KMS-11 (cell line): Measurements from ENCODE around the gene MAP3K8.

Experiments
- H2AFZ ChIP-seq: fragments of 200-600 bp; sonication (generic); 2 replicates; pipeline ENCODE4 v1.6.1; 2016; ENCODE audit warnings: antibody characterized with exemption, mixed run types, low read depth
- H3K27ac ChIP-seq: fragments of 200-600 bp; sonication (generic); 2 replicates; pipeline ENCODE4 v1.6.1; 2016; ENCODE audit warnings: mild to moderate bottlenecking, mixed run types
- H3K27me3 ChIP-seq: fragments of 200-600 bp; sonication (generic); 2 replicates; pipeline ENCODE4 v1.6.1; 2017; ENCODE audit warnings: mild to moderate bottlenecking, low read depth, mixed run types, moderate library complexity; ENCODE audit not compliant: insufficient read depth
- H3K36me3 ChIP-seq: fragments of 200-600 bp; sonication (generic); 2 replicates; pipeline ENCODE4 v1.6.1; 2017; ENCODE audit warnings: mild to moderate bottlenecking, mixed run types; ENCODE audit not compliant: insufficient read depth
- H3K4me1 ChIP-seq: fragments of 200-600 bp; sonication (generic); 2 replicates; pipeline ENCODE4 v1.6.1; 2016; ENCODE audit warnings: mild to moderate bottlenecking, low read depth, mixed run types; ENCODE audit not compliant: poor library complexity, severe bottlenecking
- H3K4me2 ChIP-seq: fragments of 200-600 bp; sonication (generic); 2 replicates; pipeline ENCODE4 v1.7.0; 2016; ENCODE audit warnings: mild to moderate bottlenecking, mixed run types
- H3K4me3 ChIP-seq: fragments of 200-600 bp; sonication (generic); IDR thresholded peaks from 2 replicates; pipeline ENCODE4 v1.6.1; 2017; ENCODE audit warnings: low read depth, low read length, mixed read lengths; ENCODE audit not compliant: insufficient read depth
- H3K79me2 ChIP-seq: fragments of 200-600 bp; sonication (generic); 2 replicates; pipeline ENCODE4 v1.6.1; 2016; ENCODE audit warnings: low read depth, mixed run types; ENCODE audit not compliant: insufficient read depth
- H3K9ac ChIP-seq: fragments of 200-600 bp; sonication (generic); 2 replicates; pipeline ENCODE4 v1.6.1; 2016; ENCODE audit warnings: mild to moderate bottlenecking, mixed run types
- H4K20me1 ChIP-seq: fragments of 200-600 bp; sonication (generic); 2 replicates; pipeline ENCODE4 v1.6.1; 2016; ENCODE audit warnings: mild to moderate bottlenecking, mixed run types; ENCODE audit not compliant: insufficient read depth
- CTCF ChIP-seq: fragments of 200-600 bp; sonication (generic); conservative IDR thresholded peaks from 2 replicates; pipeline ENCODE4 v1.6.1; 2017; ENCODE audit warnings: low read depth, mild to moderate bottlenecking, antibody characterized with exemption, low read length, moderate library complexity, mixed read lengths

MAP3K8 gene

GRCh38 chr10:30389543-30389942 is 44.4 kb upstream of the MAP3K8 start:
- Histone ChIP-seq H3K79me2 (no peaks in the 10 kb centered on the region), H3K4me1 (no peaks in the 10 kb centered on the region), H4K20me1 (no peaks in the 10 kb centered on the region), H3K9ac (no peak overlapping the region), H3K36me3 (no peaks in the 10 kb centered on the region), H3K27me3 (no peaks in the 10 kb centered on the region), H2AFZ (no peak overlapping the region), H3K4me3 (no peak overlapping the region), H3K27ac (no peak overlapping the region), H3K4me2 (no peak overlapping the region)
- TF ChIP-seq CTCF, result no peak

- Histone ChIP-seq H3K27ac (no peak overlapping the region), H4K20me1 (no peaks in the 10 kb centered on the region), H3K4me1 (no peaks in the 10 kb centered on the region), H3K36me3 (no peaks in the 10 kb centered on the region), H3K27me3 (no peaks in the 10 kb centered on the region), H3K4me2 (no peak overlapping the region), H3K4me3 (no peak overlapping the region), H3K79me2 (no peaks in the 10 kb centered on the region), H2AFZ (no peak overlapping the region), H3K9ac (no peak overlapping the region)
- TF ChIP-seq CTCF, result no peak
Observed at GRCh38 chr10:30390207-30390606, 43.8 kb upstream of the MAP3K8 start.

GRCh38 chr10:30391266-30391665 is 42.7 kb upstream of the MAP3K8 start:
- Histone ChIP-seq H3K36me3 (no peaks in the 10 kb centered on the region), H2AFZ (no peak overlapping the region), H3K9ac (no peak overlapping the region), H3K4me1 (no peaks in the 10 kb centered on the region), H3K27ac (no peak overlapping the region), H3K79me2 (no peaks in the 10 kb centered on the region), H4K20me1 (no peaks in the 10 kb centered on the region), H3K4me2 (no peak overlapping the region), H3K27me3 (no peaks in the 10 kb centered on the region), H3K4me3 (no peak overlapping the region)
- TF ChIP-seq CTCF, result no peak

- Histone ChIP-seq H3K27ac (no peak overlapping the region), H3K4me3 (no peak overlapping the region), H4K20me1 (no peaks in the 10 kb centered on the region), H3K27me3 (no peaks in the 10 kb centered on the region), H3K4me1 (no peaks in the 10 kb centered on the region), H3K4me2 (peak overlapping the region; percentile 8; the same call in 1 of the 2 replicates), H3K79me2 (no peaks in the 10 kb centered on the region), H2AFZ (peak overlapping the region; percentile 41), H3K9ac (no peak overlapping the region), H3K36me3 (no peaks in the 10 kb centered on the region)
- peak; percentile 95 for TF ChIP-seq CTCF
Observed at GRCh38 chr10:30392564-30392990, 41.4 kb upstream of the MAP3K8 start.
